D721Med (cell line): ENCODE results near the gene FILIP1L.

Experiments used
- DNase-seq: peaks from one replicate; pipeline ENCODE4 v3.0.0; 2011; ENCODE audit warnings: low spot score; ENCODE audit not compliant: insufficient read length
- FAIRE-seq: peaks from 2 replicates; lab custom pipeline; 2011; peaks lifted over from hg19 to GRCh38; lab: Jason Lieb, UNC
- TF ChIP-seq, protein P1 (sequence below): IDR thresholded peaks from 2 replicates; pipeline ENCODE4 v1.5.1; 2012; ENCODE audit warnings: mild to moderate bottlenecking, control low read depth; ENCODE audit not compliant: insufficient read depth; ENCODE audit errors: missing control alignments

The FILIP1L gene

DNA sequence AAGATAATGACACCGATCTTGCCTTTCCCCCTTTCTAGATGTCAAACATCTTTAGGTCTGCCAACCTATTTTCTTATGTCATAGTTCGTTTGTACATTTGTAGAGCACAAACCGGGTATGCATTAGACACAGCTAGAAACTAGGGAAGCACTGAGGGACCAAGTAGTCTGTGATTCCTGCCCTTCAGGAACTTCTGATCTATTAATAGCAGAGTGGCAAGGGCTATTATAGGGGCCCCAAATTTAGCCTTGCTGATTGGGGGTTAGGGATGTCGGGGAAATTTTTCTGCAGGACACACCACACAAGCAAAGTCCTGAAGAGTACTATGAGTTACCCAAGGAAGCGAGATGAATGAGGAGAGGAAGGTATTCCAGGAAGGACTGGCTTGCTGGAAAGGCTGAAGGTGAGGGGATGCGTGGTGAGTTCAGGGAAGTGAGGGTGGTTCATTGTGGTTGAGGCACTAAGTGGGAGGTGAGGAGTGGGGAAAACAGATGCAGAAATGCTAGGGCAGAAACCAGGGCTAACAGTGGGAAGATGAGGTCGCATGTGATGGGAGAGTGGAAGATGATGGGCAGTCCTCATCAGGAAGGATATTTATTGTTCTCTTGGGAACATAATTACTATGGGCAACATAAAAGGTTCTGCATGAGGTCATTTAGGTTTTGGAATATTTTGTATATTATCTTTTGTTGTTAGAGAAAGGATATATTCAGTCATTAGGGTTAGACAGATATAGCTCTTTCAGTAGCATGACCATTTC, 152.4 kb downstream of the FILIP1L start:
- TF ChIP-seq, protein P1, sequence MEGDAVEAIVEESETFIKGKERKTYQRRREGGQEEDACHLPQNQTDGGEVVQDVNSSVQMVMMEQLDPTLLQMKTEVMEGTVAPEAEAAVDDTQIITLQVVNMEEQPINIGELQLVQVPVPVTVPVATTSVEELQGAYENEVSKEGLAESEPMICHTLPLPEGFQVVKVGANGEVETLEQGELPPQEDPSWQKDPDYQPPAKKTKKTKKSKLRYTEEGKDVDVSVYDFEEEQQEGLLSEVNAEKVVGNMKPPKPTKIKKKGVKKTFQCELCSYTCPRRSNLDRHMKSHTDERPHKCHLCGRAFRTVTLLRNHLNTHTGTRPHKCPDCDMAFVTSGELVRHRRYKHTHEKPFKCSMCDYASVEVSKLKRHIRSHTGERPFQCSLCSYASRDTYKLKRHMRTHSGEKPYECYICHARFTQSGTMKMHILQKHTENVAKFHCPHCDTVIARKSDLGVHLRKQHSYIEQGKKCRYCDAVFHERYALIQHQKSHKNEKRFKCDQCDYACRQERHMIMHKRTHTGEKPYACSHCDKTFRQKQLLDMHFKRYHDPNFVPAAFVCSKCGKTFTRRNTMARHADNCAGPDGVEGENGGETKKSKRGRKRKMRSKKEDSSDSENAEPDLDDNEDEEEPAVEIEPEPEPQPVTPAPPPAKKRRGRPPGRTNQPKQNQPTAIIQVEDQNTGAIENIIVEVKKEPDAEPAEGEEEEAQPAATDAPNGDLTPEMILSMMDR, result no peak
- FAIRE-seq, result no peak
- no peak for DNase-seq

DNA sequence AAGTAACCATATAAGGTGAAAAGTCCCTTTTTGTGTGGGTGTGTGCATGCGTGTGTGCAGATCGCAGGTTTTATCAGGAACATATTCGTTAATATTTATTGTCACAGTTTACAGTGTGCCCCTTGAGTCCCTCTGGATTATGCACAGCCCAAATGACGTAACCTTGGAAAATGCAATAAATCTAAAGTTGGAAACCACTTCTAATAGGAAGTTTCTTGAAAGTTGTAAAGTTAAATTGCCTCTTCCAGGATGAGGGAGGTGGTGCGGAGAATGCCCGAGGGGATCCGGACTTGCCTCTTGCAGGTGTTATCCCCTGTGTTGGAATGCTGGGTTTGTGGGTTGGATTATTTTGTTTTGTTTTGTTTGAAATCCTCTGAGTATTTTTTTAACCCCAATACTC, 153.4 kb downstream of the FILIP1L start:
- DNase-seq (no peak), FAIRE-seq (no peak)
- TF ChIP-seq, protein P1, result no peak

DNA sequence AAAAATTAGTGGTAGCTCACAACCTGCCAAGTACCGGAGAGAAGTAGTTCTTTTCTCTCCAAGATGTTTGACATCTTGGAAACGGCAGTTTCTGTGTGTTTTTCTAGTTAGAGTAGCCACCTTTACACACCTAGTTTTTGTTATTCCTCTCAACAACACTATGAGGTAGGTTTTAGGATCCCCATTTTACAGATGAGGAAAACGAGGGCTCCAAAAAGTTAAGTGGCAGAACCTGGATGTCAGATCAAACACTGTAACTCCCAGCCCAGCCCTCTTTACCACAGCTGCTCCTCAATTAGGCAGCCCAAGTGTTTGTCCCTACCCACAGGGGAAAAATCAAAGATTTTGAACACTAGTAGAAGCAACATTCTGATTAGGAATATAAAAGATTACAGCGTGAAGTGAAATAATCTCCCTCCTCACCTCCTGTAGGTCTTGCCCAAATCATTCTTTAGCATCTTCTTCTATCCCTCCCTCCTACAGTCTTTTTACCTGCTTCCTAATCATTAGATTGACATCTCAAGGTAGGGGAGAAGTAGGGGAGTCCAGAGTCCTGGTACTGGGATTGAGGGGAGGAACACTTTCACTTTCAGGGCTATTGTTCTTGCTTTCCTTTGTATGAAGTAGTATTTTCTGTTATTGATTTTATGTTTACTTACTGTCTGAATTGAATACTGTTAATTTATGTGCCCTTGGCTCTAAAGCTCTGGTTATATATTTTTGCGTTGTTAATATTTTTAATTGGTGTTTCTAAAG, 154.0 kb downstream of the FILIP1L start:
- TF ChIP-seq, protein P1, result no peak
- FAIRE-seq (no peak), DNase-seq (no peak)

DNA sequence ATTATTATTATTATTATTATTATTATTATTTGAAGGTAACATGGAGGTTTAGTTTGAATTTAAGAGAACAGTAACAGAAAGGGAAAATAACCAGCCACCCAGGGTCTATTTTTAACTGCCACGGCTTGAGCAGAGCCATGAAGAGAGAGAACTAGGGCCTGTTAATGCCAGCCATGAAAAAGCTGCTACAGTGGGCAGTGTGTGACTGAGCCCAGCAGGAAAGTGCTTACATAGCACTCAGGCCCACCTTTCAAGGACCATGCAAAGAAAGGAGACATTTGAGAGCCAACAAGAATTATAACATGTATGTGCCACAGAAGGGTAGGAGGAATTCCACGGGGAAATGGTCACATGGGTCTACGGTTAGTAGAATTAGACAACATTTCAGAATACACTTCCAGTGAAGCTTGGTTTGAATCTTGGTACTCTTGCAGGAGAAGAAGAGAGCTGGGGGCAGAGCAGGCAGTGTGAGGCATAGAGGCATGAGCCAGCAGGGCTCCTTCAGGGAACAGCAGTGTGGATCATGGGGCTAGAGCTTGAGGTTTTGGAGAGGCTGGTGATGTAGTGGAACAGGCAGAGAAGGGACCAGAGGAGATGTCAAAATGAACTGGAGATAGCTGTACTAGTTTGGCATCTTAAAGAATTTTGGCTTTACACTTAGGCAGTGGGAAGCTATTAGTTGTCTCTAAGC, 155.9 kb downstream of the FILIP1L start:
- DNase-seq (no peak), FAIRE-seq (no peak)
- TF ChIP-seq, protein P1, result no peak

DNA sequence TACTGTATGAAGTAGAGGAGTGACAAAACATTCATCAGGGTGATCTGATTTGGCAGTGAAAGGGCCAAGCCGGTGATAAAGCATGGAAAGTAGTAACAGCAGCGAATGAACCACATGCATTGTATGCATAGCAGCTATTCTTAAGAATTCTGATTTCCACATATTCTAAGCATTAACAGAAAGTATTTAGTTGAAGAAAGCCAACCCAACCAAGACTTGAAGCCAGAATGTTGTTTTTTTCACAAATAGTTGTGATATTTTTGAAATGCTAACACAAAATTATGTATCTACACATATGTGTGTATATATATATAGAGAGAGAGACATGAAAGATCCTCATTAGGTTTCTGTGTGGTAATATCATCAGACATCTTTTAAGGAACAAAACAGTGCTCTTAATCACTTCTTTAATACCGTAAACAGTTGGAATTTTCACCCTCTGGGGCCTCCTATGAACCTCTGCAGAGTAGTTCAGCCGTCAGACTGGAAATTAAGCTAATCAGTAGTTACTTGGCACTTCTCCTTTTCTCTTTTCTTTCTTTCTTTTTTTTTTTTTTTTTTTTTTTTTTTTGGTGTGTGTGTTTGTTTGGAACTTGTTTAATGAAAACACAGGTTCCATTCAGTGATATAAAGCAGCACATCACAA, 157.0 kb downstream of the FILIP1L start:
- FAIRE-seq, result no peak

DNA sequence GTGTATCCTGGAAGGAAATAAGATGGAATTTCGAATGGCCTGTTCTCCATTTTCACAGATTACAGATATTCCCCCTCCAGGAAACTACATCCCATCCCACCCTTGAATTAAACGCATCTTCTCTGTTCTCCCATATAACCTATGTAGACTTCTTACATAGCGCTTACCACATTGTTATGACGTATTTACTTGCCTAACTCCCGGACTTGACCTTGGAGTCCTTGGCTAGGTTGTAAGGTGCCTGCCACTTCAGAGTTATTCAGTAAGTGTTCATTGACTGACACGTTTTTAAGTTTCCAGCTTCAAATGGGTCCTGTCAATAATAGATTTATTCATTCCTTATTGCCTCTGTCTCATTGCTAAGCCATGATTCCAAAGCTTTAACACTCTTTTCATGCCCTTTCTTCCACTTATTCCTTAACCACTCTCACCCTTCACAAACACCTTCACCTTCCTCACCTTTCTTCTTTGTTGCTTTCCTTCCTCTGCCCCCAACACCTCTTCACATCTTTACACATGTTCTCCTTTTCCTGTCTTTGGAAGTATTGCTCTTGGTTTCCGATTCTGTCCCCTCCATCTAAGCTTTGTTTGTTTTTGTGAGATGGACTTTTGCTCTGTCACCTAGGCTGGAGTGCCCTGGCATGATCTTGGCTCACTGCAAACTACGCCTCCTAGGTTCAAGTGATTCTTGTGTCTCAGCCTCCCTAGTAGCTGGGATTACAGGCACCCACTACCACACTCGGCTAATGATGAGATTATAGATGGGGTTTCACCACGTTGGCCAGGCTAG, 158.3 kb downstream of the FILIP1L start:
- TF ChIP-seq, protein P1, result no peak
- DNase-seq, result no peak
- no peak for FAIRE-seq

More for the DNA sequence above, 157.0 kb downstream of the FILIP1L start:
- DNase-seq, result no peak
- TF ChIP-seq, protein P1, result no peak
